ENCODE measurements around the gene OR52J3.
A peak's percentile ranks its signal among the peaks of the same experiment; 100 is the strongest.

OR52J3 gene

GRCh38 chr11:5046226-5046625 is at the start of gene OR52J3:
Gene OR52J3, plus strand, starts transcription at chr11:5046526. Its CDS starts 0 bp downstream, at chr11:5046526.
- no peak for DNase-seq (ENCODE audit: low spot score)
- in situ Hi-C loops (cut with MboI; ENCODE audit: low pct_unique_long_range_greater_than_20kb, low sequenced_read_pairs, unreplicated experiment) = no loop called here
- no peak for TF ChIP-seq CTCF (IDR thresholded peaks at IDR 0.05; ENCODE audit: extremely low read depth, insufficient read depth, missing control alignments)

GRCh38 chr11:5004424-5005274 is 41.7 kb upstream of the OR52J3 start:
- in situ Hi-C loops (cut with MboI; ENCODE audit: low pct_unique_long_range_greater_than_20kb, low sequenced_read_pairs, unreplicated experiment) = no loop called here
- peak; percentile 15 for DNase-seq (ENCODE audit: low spot score)
- TF ChIP-seq CTCF (IDR thresholded peaks at IDR 0.05; ENCODE audit: extremely low read depth, insufficient read depth, missing control alignments) = peak; percentile 60

DNA sequence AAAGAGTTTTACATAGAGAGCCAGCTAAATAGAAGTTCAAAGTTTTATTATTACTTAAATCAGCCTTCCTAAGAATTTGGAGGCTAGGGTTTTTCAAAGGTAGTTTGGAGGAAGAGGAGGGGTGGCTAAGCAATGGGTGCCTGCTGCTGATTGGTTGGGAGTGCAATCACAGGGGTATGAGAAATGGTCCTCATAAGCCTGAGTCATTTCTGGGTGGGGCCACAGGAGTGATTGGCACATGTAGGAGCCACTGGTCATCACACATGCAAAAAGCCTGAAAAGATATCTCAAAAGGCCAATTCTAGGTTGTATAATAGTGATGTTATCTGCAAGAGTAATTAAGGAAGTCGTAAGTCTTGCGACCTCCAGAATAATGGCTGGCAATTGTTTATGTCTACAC is 38.8 kb upstream of the OR52J3 start:
- TF ChIP-seq CTCF (IDR thresholded peaks at IDR 0.05; ENCODE audit: extremely low read depth, insufficient read depth, missing control alignments) = no peak
- DNase-seq (ENCODE audit: low spot score) = no peak
- in situ Hi-C loops (cut with MboI; ENCODE audit: low pct_unique_long_range_greater_than_20kb, low sequenced_read_pairs, unreplicated experiment) = no loop called here

GRCh38 chr11:5011254-5011653 is 35.1 kb upstream of the OR52J3 start:
- in situ Hi-C loops (cut with MboI; ENCODE audit: low pct_unique_long_range_greater_than_20kb, low sequenced_read_pairs, unreplicated experiment) = no loop called here
- no peak for DNase-seq (ENCODE audit: low spot score)
- TF ChIP-seq CTCF (IDR thresholded peaks at IDR 0.05; ENCODE audit: extremely low read depth, insufficient read depth, missing control alignments) = no peak

DNA sequence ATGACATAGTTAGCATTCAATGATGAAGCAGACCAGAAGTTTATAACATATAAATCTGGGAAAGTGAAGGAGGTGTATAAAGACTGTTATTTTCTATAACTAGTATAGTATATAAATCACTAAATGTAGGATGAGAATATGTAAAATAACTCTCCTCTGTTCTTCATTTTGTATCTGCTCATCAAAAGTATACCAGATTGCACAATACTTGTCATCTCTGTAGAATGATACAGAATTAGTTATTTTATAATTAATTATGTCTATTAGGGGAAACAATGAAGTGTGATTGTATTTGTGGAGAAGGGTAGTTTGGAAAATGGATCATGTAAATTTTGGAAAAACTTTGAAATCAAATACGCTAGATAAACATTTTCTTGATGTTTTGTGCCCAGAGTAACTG is 33.3 kb upstream of the OR52J3 start:
- in situ Hi-C loops (cut with MboI; ENCODE audit: low pct_unique_long_range_greater_than_20kb, low sequenced_read_pairs, unreplicated experiment) = no loop called here
- no peak for TF ChIP-seq CTCF (IDR thresholded peaks at IDR 0.05; ENCODE audit: extremely low read depth, insufficient read depth, missing control alignments)

GRCh38 chr11:5021996-5022395 is 24.3 kb upstream of the OR52J3 start:
- no peak for DNase-seq (ENCODE audit: low spot score)
- in situ Hi-C loops (cut with MboI; ENCODE audit: low pct_unique_long_range_greater_than_20kb, low sequenced_read_pairs, unreplicated experiment) = no loop called here
- TF ChIP-seq CTCF (IDR thresholded peaks at IDR 0.05; ENCODE audit: extremely low read depth, insufficient read depth, missing control alignments) = no peak

More for the DNA sequence above, 33.3 kb upstream of the OR52J3 start:
- DNase-seq (ENCODE audit: low spot score) = no peak

Data from GM13977 (cell line).